Gastrocnemius medialis (tissue), 4 donors: ENCODE results near the gene CPA5. TPM values are rescaled to one million over a fixed set of nuclear protein-coding genes. Genes with fewer than 3 reads are reported as not detected.

Experiments
- ATAC-seq, 2 donors: fragments of 150-250 bp; one replicate each; pipeline ENCODE4 v1.9.1; 2016
- DNase-seq, 2 donors: peaks; one replicate each; pipeline ENCODE4 v3.0.0-alpha.2; 2019
- H3K27ac ChIP-seq, 4 donors: fragments of 200-600 bp; sonication (generic); 1 replicate in 1 of 4; 2 replicates in 3 of 4; pipeline ENCODE4 v1.5.1; 2016 to 2018; ENCODE audit warnings: mild to moderate bottlenecking in 2 of 4, moderate library complexity in 1 of 4
- H3K27me3 ChIP-seq, 3 donors: fragments of 200-600 bp; sonication (generic) in 2 of 3; 1 replicate in 1 of 3; 2 replicates in 2 of 3; pipeline versions ENCODE4 v1.5.1 to v1.6.0; 2016 to 2019; ENCODE audit warnings: mild to moderate bottlenecking in 1 of 3, moderate library complexity in 1 of 3
- H3K36me3 ChIP-seq, 2 donors: fragments of 200-600 bp; sonication (generic) in 1 of 2; one replicate each; pipeline ENCODE4 v1.5.1; 2017 to 2018
- H3K4me1 ChIP-seq, 2 donors: fragments of 200-600 bp; sonication (generic) in 1 of 2; one replicate each; pipeline ENCODE4 v1.5.1; 2016 to 2017; ENCODE audit warnings: mild to moderate bottlenecking in 2 of 2
- H3K4me3 ChIP-seq, 4 donors: fragments of 200-600 bp; sonication (generic) in 3 of 4; 1 replicate in 1 of 4; 2 replicates in 3 of 4; pipeline ENCODE4 v1.5.1; 2016 to 2019; ENCODE audit warnings: mild to moderate bottlenecking in 2 of 4
- H3K9me3 ChIP-seq, 3 donors: fragments of 200-600 bp; sonication (generic) in 2 of 3; 1 replicate in 1 of 3; 2 replicates in 2 of 3; pipeline ENCODE4 v1.5.1; 2016 to 2019
- POLR2A ChIP-seq, 2 donors: fragments of 450-650 bp; IDR thresholded peaks; one replicate each; pipeline ENCODE4 v1.6.1; 2017; ENCODE audit warnings: antibody characterized with exemption in 2 of 2, mild to moderate bottlenecking in 2 of 2, moderate library complexity in 2 of 2
- in situ Hi-C, 4 donors: fragments of 200-750 bp; cut with MboI; loops; one replicate each; pipeline versions ENCODE4 v1.15.0 to v1.8.0; 2017; ENCODE audit warnings: low sequenced_read_pairs in 4 of 4
- intact Hi-C: fragments of 100-400 bp; cut with DNase I; formaldehyde crosslinking; loops from one replicate; pipeline ENCODE4 v1.15.1; 2023; ENCODE audit warnings: low total_unique reads
- total RNA-seq, 4 donors: library from RNA; depleted of rRNA; stranded (reverse); fragments of >200 nt; gene quantifications; one replicate each; pipeline versions ENCODE4 v1.1.0 to v1.2.3, GENCODE V29; 2016
- TF ChIP-seq, protein P1 (sequence below), 5 experiments: fragments of 450-650 bp in 3 of 5; fragments of 200-600 bp in 2 of 5; sonication (generic) in 2 of 5; IDR thresholded peaks in 4 of 5; conservative IDR thresholded peaks in 1 of 5; 1 replicate in 4 of 5; 2 replicates in 1 of 5; pipeline ENCODE4 v1.5.1; 2016 to 2019; ENCODE audit warnings: antibody characterized with exemption in 5 of 5, mild to moderate bottlenecking in 3 of 5, moderate library complexity in 3 of 5

CPA5 gene
- total RNA-seq, 4 donors from 2014 or later, result not detected

GRCh38 chr7:130365088-130365487, 20.5 kb downstream of the CPA5 start:
- no peak for DNase-seq
- no peak for ATAC-seq
- TF ChIP-seq, protein P1, sequence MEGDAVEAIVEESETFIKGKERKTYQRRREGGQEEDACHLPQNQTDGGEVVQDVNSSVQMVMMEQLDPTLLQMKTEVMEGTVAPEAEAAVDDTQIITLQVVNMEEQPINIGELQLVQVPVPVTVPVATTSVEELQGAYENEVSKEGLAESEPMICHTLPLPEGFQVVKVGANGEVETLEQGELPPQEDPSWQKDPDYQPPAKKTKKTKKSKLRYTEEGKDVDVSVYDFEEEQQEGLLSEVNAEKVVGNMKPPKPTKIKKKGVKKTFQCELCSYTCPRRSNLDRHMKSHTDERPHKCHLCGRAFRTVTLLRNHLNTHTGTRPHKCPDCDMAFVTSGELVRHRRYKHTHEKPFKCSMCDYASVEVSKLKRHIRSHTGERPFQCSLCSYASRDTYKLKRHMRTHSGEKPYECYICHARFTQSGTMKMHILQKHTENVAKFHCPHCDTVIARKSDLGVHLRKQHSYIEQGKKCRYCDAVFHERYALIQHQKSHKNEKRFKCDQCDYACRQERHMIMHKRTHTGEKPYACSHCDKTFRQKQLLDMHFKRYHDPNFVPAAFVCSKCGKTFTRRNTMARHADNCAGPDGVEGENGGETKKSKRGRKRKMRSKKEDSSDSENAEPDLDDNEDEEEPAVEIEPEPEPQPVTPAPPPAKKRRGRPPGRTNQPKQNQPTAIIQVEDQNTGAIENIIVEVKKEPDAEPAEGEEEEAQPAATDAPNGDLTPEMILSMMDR (IDR thresholded peaks at IDR 0.05 in 4 of 5, conservative IDR thresholded peaks at IDR 0.05 in 1 of 5), result no peak
- no peak for TF ChIP-seq POLR2A (IDR thresholded peaks at IDR 0.05)
- H3K4me3 ChIP-seq, result no peak overlapping the region
- H3K9me3 ChIP-seq, result no peaks in the 10 kb centered on the region
- H3K27me3 ChIP-seq, result no peaks in the 10 kb centered on the region
- H3K27ac ChIP-seq, result peak overlapping the region; percentile 53 to 78 (median 70)
- H3K4me1 ChIP-seq, result peaks cover 31 to 50% of the 10 kb centered on the region in 2 donors
- H3K36me3 ChIP-seq, result no peaks in the 10 kb centered on the region
- in situ Hi-C loops, result no loop called here
- intact Hi-C loops, result no loop called here

DNA sequence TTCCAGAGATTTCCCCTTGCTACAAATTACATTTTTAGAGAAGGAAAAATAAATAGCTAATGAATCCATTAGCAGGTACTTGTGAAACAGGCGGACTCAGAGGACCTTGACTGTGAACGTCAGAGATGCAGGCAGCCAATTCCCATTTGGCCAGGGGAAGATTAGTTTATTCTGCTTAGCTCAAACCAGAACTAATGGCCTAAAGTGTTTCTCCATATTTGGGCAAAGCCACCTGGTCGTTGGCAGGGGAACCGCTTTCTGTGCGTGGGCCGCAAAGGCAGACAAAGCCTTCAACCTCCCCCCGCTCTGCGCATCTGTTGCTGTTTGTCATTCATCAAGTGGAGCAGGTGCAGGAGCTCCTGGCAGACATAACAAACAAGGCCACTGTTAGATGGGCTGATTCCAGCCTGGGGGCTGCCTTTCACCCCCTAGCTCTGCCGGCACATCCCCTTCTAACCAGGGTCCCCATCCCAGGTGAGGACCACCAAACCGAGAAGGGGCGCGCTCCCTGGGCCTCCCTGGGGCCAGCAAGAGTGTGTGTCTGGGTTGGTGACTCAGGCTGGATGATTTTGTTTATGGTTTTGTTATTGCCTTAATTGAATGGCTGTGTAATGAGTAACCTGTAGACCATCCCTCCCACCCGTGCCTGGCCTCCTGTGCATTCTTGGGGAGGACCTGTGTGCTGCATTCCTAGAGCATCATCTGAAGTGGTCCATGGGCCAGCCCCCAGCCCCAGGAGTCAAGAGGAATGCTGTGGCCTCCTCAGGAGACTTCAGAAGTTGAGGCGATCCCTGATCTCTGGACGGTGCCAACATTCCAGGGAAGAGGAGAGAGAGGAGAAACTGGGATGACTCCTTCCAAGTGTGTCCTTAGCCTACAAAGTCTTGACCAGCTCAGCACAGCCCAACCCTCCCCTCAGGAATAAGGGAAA, 21.2 kb downstream of the CPA5 start:
- DNase-seq (peak; percentile 59 to 85), ATAC-seq (peak; percentile 69 to 80)
- Histone ChIP-seq H3K27ac (peak overlapping the region; percentile 53 to 78 (median 70)), H3K9me3 (no peaks in the 10 kb centered on the region), H3K36me3 (no peaks in the 10 kb centered on the region), H3K4me1 (peaks cover 32 to 53% of the 10 kb centered on the region in 2 donors), H3K27me3 (no peaks in the 10 kb centered on the region), H3K4me3 (peak overlapping the region in 1 of 4 donors; percentile 5)
- in situ Hi-C loops (no loop called here), intact Hi-C loops (no loop called here)
- TF ChIP-seq, protein P1 (IDR thresholded peaks at IDR 0.05 in 4 of 5, conservative IDR thresholded peaks at IDR 0.05 in 1 of 5), result no peak
- no peak for TF ChIP-seq POLR2A (IDR thresholded peaks at IDR 0.05)

DNA sequence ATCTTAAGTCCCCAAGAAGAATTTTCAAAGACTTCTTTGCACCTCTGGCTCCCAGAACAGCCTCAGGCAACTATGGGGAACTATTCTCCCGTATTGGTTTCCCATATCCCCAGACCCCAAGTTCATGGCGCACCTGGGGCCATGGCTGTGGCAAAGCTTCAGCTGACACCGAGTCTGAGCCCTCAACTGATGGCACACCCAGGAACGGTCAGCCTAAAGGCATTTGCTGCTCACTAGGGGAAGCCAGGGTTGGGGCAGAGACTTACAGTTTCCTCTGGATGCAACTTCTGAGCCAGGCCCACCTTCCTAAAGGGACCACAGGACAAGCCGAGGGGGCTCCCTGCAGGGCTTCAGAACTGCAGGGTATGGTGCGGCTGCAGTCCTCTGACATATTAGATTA, 21.9 kb downstream of the CPA5 start:
- DNase-seq (no peak), ATAC-seq (no peak)
- H3K9me3 ChIP-seq, result no peaks in the 10 kb centered on the region
- no peaks in the 10 kb centered on the region for H3K27me3 ChIP-seq
- in situ Hi-C loops (no loop called here), intact Hi-C loops (no loop called here)
- H3K36me3 ChIP-seq, result no peaks in the 10 kb centered on the region
- H3K4me3 ChIP-seq, result no peak overlapping the region
- peak overlapping the region; percentile 53 to 78 (median 70) for H3K27ac ChIP-seq
- peaks cover 32 to 53% of the 10 kb centered on the region in 2 donors for H3K4me1 ChIP-seq
- TF ChIP-seq POLR2A (IDR thresholded peaks at IDR 0.05), result no peak
- TF ChIP-seq, protein P1 (IDR thresholded peaks at IDR 0.05 in 4 of 5, conservative IDR thresholded peaks at IDR 0.05 in 1 of 5), result no peak

GRCh38 chr7:130367088-130367755, 22.6 kb downstream of the CPA5 start:
- intact Hi-C loops, result no loop called here
- Histone ChIP-seq H3K4me3 (no peak overlapping the region), H3K27me3 (no peaks in the 10 kb centered on the region), H3K9me3 (no peaks in the 10 kb centered on the region), H3K4me1 (peaks cover 32 to 53% of the 10 kb centered on the region in 2 donors), H3K36me3 (no peaks in the 10 kb centered on the region), H3K27ac (no peak overlapping the region)
- in situ Hi-C loops, result no loop called here
- TF ChIP-seq POLR2A (IDR thresholded peaks at IDR 0.05), result no peak
- TF ChIP-seq, protein P1 (IDR thresholded peaks at IDR 0.05 in 4 of 5, conservative IDR thresholded peaks at IDR 0.05 in 1 of 5), result no peak
- ATAC-seq (no peak), DNase-seq (no peak)
